GM19351 (cell line): ENCODE data around the gene ROBO2.

ENCODE experiments used
- ATAC-seq: cut with Tn5 transposase; IDR thresholded peaks from one replicate; pipeline ENCODE4 v1.9.1; 2021; ENCODE audit warnings: mild to moderate bottlenecking, moderate library complexity; ENCODE audit not compliant: unreplicated experiment

Gene ROBO2

DNA sequence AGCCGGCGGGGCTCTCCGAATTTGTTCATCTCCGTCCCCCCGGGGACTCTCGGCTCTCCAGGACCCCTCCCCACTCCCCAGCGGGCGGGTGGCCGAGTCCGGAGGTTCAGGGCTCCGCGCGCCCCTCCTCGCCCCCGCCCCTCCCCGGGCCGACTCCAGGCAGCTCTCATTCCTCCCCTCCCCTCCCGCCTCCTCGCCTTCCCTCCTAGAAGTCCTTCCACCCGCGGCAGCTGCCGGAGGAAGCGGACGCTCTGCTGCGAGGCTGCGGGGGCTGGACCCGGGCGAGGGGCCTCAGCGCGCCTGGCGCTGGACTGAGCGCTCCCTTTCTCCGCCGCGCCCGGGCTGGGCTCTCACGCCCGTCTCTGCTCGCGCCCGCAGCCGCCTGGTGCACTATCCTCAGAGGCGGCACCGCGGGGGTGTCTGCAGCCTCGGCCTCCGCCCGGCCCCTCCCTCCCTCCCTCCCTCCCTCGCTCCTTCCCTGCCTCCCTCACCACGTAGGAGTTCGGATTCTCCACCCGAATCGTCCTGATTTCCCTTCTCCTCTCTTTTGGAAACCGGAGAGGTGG lies at the start of gene ROBO2:
TSS of gene ROBO2 (plus strand) at position 494 of the 566 bp plus-strand sequence. CDS start 687 bp downstream, outside the sequence.
- no peak for ATAC-seq

GRCh38 chr3:76990606-76991005 lies 49.3 kb upstream of the ROBO2 start:
- no peak for ATAC-seq

DNA sequence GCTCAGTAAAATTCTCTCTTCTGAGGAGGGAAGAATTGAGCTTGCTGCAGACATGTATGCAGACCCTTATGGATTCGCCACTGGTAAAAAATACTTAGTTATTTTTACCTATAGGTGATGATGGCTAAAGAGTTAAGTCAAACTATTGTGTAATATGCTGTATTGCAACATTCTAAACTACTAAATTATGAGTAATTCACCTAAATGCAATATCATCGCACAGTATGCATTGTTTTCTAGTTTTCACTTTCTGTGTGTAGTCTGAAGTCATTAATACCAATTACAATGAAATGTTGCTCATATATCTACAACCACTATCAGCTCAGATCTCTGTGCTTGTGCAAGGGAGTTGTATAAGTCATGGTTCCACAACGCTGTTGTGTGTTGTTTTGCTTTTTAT lies 48.7 kb upstream of the ROBO2 start:
- ATAC-seq: no peak

DNA sequence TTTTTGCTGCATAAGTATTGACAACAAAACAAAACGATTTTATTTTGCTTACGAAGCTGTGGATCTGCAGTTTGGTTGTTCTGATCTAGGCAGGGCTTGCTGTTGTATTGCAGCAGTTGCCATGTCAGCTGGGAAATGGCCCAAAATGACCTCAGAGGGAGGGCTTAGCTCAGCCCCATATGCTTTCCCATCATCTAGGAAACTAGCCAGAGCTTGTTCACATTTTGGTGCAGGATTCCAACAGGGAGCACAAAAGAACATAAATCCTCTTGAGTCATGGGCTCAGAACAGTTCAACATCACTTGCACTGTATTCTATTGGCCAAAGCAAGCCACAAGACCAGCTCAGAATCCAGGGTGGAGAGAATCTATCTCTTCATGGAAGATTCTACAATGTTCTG lies 42.2 kb upstream of the ROBO2 start:
- ATAC-seq: no peak

GRCh38 chr3:76998555-76998954 lies 41.3 kb upstream of the ROBO2 start:
- ATAC-seq: no peak

- no peak for ATAC-seq
These were observed 38.7 kb upstream of the ROBO2 start for GRCh38 chr3:77001062-77001701.

DNA sequence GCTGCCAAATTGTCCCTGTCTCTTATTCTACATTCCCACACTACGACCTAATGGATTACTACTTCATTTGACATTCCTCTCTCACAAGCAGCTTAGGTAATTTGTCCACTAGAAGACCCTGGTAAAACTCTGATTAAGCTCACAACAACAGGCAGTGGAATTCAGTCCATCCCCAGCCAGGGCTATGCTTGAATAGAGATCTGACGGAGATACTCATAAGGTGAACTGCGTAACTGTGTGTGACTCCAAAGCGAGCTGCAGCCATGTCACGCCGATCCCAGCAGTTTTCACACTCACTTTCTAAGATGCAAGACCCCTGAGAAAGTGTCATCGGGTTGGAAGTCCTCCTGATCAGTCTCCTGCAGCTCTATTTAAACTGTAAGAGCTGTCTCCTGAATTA lies 25.7 kb upstream of the ROBO2 start:
- no peak for ATAC-seq

DNA sequence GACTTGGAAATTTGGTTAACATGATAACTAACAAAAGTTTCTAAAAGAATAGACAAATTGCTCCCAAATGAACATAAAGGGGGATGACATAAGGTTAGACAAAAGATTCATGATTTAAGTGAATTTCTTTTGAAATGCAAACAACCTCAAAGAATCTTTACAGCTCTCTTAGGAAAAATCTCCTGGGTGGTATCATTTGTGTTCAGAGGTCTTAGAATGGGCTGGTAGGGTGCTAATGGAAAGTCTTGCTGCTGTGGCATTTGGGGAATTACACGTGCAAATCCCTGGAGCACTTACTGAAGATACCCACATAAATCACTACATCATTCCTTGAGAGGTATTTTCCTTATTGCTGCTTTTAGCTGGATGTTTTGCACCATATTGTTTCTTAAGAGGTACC lies 14.4 kb upstream of the ROBO2 start:
- no peak for ATAC-seq

DNA sequence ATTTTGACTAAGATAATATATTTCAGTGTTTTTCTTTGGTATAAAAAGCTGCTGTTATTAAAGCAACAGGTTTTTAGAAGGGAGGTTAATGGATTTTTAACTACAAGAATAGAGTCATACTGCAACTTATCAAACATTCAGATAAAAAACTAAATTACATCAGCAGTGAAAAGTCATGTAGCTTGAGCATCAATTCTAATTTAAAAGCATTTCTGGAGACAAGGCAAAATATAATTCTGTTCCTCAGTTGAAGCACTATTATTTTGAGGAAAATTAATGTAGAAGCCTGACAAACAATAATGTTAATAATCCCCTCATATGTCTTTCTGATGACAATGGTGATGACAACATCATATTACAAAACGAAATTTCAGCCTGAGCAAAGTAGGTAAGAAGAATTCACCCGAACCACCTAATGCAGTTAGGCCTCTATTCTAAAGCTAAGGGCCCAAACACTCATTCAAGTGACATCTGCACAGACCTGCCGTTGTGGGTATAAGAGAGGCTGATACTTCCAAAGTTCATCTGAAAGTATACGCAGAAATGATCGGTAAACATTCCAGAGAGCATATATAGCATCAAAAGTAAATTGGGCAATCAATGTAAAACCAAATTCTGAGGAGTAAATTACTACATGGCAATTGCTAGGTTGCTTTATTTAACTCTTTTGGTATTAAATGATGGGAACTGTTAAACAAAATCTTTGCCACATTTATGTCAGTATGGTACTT lies 12.8 kb upstream of the ROBO2 start:
- no peak for ATAC-seq

GRCh38 chr3:77028005-77028404 lies 11.9 kb upstream of the ROBO2 start:
- ATAC-seq: no peak

GRCh38 chr3:77038468-77038929 lies 1.4 kb upstream of the ROBO2 start:
- ATAC-seq: peak; percentile 54

DNA sequence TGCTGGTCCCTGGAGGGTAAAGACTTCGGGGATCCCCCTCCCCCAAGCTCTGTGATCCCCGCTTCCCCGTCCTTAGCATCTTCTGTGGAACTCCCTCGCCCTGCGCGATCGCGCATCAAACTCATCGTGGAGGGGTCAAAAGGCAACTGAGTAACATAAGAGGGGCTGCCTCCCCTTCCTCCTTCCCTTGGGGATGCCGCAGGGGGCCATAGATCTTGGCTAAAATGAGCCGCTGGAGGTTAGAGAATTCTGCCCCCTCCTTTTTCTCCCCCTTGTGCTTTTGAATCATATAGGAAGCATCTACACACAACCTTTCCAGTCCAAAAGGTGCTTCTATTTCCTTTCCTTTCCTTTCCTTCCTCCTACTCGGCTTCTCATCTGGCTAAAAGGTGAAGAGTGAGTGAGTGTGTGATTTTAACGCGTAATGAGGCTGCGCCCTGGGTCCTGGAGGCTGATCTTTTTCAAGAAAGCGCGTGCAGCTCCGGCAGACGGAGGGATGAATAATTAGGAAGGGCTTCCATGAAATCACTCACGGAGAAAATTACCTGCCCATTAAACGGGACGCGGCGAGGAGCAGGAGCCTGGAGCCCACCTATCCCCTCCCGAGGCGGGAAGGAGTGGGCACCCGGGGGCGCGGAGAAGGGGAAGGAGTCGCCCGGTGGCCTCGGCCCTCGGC lies 831 bp upstream of the ROBO2 start:
- no peak for ATAC-seq

DNA sequence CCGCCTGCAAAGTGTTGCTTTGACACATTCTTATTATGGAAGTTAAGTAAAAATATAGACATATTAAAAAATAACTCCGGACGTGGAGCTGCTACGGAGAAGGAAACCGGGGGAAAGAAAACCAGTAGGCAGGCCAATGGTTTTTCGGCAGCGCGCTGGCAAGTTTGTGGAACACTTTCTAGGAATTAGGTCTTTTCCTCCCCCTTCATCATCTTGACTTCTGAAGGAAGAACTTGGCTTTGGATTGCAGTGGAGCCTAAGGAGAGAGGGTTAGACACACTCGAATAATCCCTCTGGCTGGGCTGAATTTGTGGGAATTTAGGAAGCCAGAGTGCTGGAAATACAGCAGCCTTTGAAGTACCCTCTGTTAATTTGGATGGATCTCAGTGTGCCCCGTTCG lies 317 bp downstream of the ROBO2 start:
- no peak for ATAC-seq

GRCh38 chr3:77040926-77041722 lies 1.2 kb downstream of the ROBO2 start:
- ATAC-seq: no peak

GRCh38 chr3:77041811-77042210 lies 1.9 kb downstream of the ROBO2 start:
- ATAC-seq: no peak

- no peak for ATAC-seq
These were observed 2.4 kb downstream of the ROBO2 start for GRCh38 chr3:77042343-77042742.

DNA sequence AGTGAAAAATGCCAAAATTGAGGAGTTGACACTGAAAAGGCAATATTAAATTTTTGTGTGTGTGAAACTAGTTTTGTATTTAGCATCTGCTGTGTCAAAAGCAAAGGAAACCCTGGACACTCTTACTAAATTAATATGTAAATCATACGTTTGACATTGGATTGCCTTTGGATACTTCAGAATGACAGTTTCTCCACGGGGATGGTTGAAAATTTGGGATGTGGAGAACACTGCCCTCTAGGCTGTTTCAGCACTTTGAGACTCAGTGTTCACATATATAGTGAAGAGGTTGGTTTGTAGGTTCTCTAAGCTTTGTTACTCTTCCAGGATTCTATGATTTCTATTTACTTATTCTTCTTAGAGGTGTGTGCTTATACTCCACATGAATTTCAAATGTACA lies 3.0 kb downstream of the ROBO2 start:
- no peak for ATAC-seq

DNA sequence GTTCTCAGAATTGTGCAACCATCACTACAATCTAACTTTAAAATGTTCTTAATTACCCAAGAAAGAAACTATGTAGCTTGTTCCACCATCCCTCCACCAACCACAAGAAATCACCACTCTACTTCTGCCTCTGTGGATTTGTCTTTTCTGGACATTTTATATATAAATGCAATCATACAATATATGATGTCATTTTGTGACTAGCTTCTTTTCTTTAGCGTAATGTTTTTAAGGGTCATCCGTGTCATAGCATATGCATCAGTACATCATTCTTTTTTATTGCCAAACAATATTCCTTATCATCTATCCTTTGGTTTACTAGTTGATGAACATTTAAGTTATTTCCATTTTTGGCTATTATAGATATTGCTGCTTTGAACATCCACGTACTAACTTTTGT lies 5.8 kb downstream of the ROBO2 start:
- ATAC-seq: no peak

GRCh38 chr3:77048186-77048585 lies 8.3 kb downstream of the ROBO2 start:
- no peak for ATAC-seq

- ATAC-seq: no peak
These were observed 11.7 kb downstream of the ROBO2 start for GRCh38 chr3:77051591-77051990.

- no peak for ATAC-seq
These were observed 12.2 kb downstream of the ROBO2 start for GRCh38 chr3:77052051-77052501.
